HepG2 (cell line): Measurements from ENCODE around the gene FAM168A. TPM values are rescaled to one million over a fixed set of nuclear protein-coding genes. Genes with fewer than 3 reads are reported as not detected.

Experiments used
- BHLHE40 ChIP-seq: IDR thresholded peaks from 2 replicates; pipeline ENCODE4 v1.6.1; 2011; ENCODE audit warnings: low read length, improper control_type of control experiment
- BRCA1 ChIP-seq: sonication (generic); formaldehyde crosslinking; IDR thresholded peaks from 2 replicates; pipeline ENCODE4 v1.4.0; 2020; ENCODE audit warnings: missing genetic modification reagents
- DRAP1 ChIP-seq: IDR thresholded peaks from 2 replicates; pipeline ENCODE4 v1.6.1; 2016; ENCODE audit warnings: missing genetic modification reagents, missing compliant biosample characterization
- DZIP1 ChIP-seq: sonication (generic); formaldehyde crosslinking; IDR thresholded peaks from 2 replicates; pipeline ENCODE4 v1.5.0; 2020; ENCODE audit warnings: mild to moderate bottlenecking, missing genetic modification reagents
- ESRRA ChIP-seq: sonication (generic); formaldehyde crosslinking; IDR thresholded peaks from 2 replicates; pipeline ENCODE4 v1.5.1; 2020; ENCODE audit warnings: mild to moderate bottlenecking, low read depth, missing genetic modification reagents
- NFAT5 ChIP-seq: sonication (generic); formaldehyde crosslinking; IDR thresholded peaks from 2 replicates; pipeline ENCODE4 v1.4.0; 2020; ENCODE audit warnings: missing genetic modification reagents
- PAX8 ChIP-seq: sonication (generic); formaldehyde crosslinking; IDR thresholded peaks from 2 replicates; pipeline ENCODE4 v1.8.0; 2022; ENCODE audit warnings: mild to moderate bottlenecking, missing genetic modification reagents, borderline replicate concordance
- PHF8 ChIP-seq: sonication (generic); formaldehyde crosslinking; IDR thresholded peaks from 2 replicates; pipeline ENCODE4 v1.5.0; 2020; ENCODE audit warnings: missing genetic modification reagents
- SATB2 ChIP-seq: sonication (generic); formaldehyde crosslinking; IDR thresholded peaks from 2 replicates; pipeline ENCODE4 v1.5.0; 2020; ENCODE audit warnings: missing genetic modification reagents
- SNAI1 ChIP-seq: sonication (generic); formaldehyde crosslinking; IDR thresholded peaks from 2 replicates; pipeline ENCODE4 v1.5.0; 2020; ENCODE audit warnings: mild to moderate bottlenecking, missing genetic modification reagents, borderline replicate concordance
- SRSF1 ChIP-seq: fragments of 200-400 bp; formaldehyde crosslinking; optimal IDR thresholded peaks from 2 replicates; pipeline ENCODE3; 2017; ENCODE audit warnings: mild to moderate bottlenecking, low read depth, low read length, moderate library complexity
- TSC22D2 ChIP-seq: sonication (generic); formaldehyde crosslinking; IDR thresholded peaks from 2 replicates; pipeline ENCODE4 v1.5.1; 2020; ENCODE audit warnings: missing genetic modification reagents, mild to moderate bottlenecking, borderline replicate concordance
- ZBTB33 ChIP-seq: sonication (generic); formaldehyde crosslinking; IDR thresholded peaks from 2 replicates; pipeline ENCODE4 v1.4.0; 2020; ENCODE audit warnings: missing genetic modification reagents
- ZNF703 ChIP-seq: sonication (generic); formaldehyde crosslinking; IDR thresholded peaks from 2 replicates; pipeline ENCODE4 v1.5.1; 2020; ENCODE audit warnings: missing genetic modification reagents, mild to moderate bottlenecking, moderate library complexity, borderline replicate concordance
- ZNF746 ChIP-seq: sonication (generic); formaldehyde crosslinking; IDR thresholded peaks from 2 replicates; pipeline ENCODE4 v1.8.0; 2022; ENCODE audit warnings: mild to moderate bottlenecking, missing genetic modification reagents
- ZNF775 ChIP-seq: sonication (generic); formaldehyde crosslinking; IDR thresholded peaks from 2 replicates; pipeline ENCODE4 v1.4.0; 2020; ENCODE audit warnings: missing genetic modification reagents, mild to moderate bottlenecking, moderate library complexity, borderline replicate concordance
- ZSCAN5A ChIP-seq: sonication (generic); formaldehyde crosslinking; IDR thresholded peaks from 2 replicates; pipeline ENCODE4 v1.8.0; 2022; ENCODE audit warnings: mild to moderate bottlenecking, missing genetic modification reagents, borderline replicate concordance
- polyA plus RNA-seq, 8 experiments: library from polyadenylated mRNA; depleted of rRNA in 3 of 8; stranded (reverse) in 7 of 8; unstranded in 1 of 8; fragments of >200 nt; fragmentation: Illumina TruSeq in 4 of 8; extraction: Trizol in 4 of 8; gene quantifications; 2 replicates each; pipeline versions ENCODE4 v1.2.1 to v1.2.3, GENCODE V29; 2011 to 2016; ENCODE audit warnings: low read depth in 4 of 8, missing spikeins in 1 of 8, mixed read lengths in 1 of 8; ENCODE audit not compliant: insufficient read depth in 1 of 8
- total RNA-seq, 5 experiments: library from RNA; depleted of rRNA; stranded (reverse); fragments of >200 nt; fragmentation: Illumina TruSeq; extraction: Trizol; gene quantifications; 2 replicates each; pipeline ENCODE4 v1.2.3, GENCODE V29; 2016; ENCODE audit warnings: low read depth in 1 of 5

The FAM168A gene
- total and polyA plus RNA-seq, 2 of the 13 experiments (the other 11 are each of a cell fraction or from before 2014, with no cell fraction given) = 13.9 to 15.8 TPM

- TF ChIP-seq ZBTB33 (CRISPR knock-in tag) = no peak
- TF ChIP-seq BRCA1 (CRISPR knock-in tag) = no peak
- TF ChIP-seq PHF8 (CRISPR knock-in tag) = no peak
- no peak for TF ChIP-seq NFAT5
- TF ChIP-seq SRSF1 = no peak
- TF ChIP-seq ZNF746 (CRISPR knock-in tag) = no peak
- no peak for TF ChIP-seq ZNF775
- no peak for TF ChIP-seq DZIP1
- TF ChIP-seq DRAP1 (CRISPR knock-in tag) = no peak
- no peak for TF ChIP-seq BHLHE40
- TF ChIP-seq SATB2 = no peak
- TF ChIP-seq ZSCAN5A (CRISPR knock-in tag) = no peak
- TF ChIP-seq TSC22D2 (CRISPR knock-in tag) = no peak
- no peak for TF ChIP-seq ZNF703 (CRISPR knock-in tag)
- peak; percentile 90 for TF ChIP-seq ESRRA (CRISPR knock-in tag)
- no peak for TF ChIP-seq SNAI1
- TF ChIP-seq PAX8 (CRISPR knock-in tag) = no peak
Observed at GRCh38 chr11:73439002-73439843, 158.7 kb downstream of the FAM168A start (continued).
